Sigmoid colon (tissue), 3 donors: ENCODE data around the gene MMP8.

ENCODE experiments used
- CTCF ChIP-seq, 4 experiments: fragments of 450-650 bp in 3 of 4; fragments of 200-600 bp in 1 of 4; IDR thresholded peaks; one replicate each; pipeline ENCODE4 v1.5.1; 2016 to 2019; ENCODE audit warnings: antibody characterized with exemption in 4 of 4, mild to moderate bottlenecking in 3 of 4, moderate library complexity in 2 of 4
- POLR2A ChIP-seq, 2 donors: fragments of 450-650 bp; IDR thresholded peaks; one replicate each; pipeline ENCODE4 v1.6.1; 2016; ENCODE audit warnings: antibody characterized with exemption in 2 of 2, mild to moderate bottlenecking in 2 of 2, moderate library complexity in 2 of 2

- TF ChIP-seq POLR2A (IDR thresholded peaks at IDR 0.05) (no peak), CTCF (IDR thresholded peaks at IDR 0.05) (no peak)
Observed at GRCh38 chr11:102751673-102752072, 26.9 kb upstream of the MMP8 start.
